Activated CD4-positive, alpha-beta T cell treated with anti-CD3 and anti-CD28 coated beads, Interleukin-10, Interleukin-2, amounts not matched to agents 100 ng/mL and 50 ng/mL, durations not matched to agents 16 hours and 8 hours (primary cell): ENCODE data around the gene INTS1.
A peak's percentile ranks its signal among the peaks of the same experiment; 100 is the strongest.

ENCODE experiments used
- DNase-seq: peaks from one replicate; pipeline ENCODE4 v3.0.0-alpha.2; 2020

INTS1 gene

DNA sequence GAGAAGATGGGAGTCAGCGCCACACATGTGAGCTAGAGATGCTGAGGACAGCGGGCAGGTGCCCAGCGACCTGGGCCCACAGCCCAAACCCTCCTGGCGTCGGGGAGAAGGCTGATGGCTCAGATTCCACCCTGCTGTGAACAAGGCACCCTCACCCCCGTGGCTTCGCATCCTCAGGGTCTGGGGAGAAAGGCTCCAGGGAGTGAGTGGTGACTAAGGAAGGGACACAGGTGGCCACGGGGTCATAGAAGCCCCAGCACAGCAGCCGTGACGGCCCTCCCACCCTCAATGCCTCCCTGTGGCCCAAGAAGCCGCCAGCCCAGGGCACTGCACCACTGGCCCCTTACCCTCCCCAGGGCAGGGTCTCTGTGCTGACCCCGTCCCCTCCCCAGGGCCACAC, 19.6 kb downstream of the INTS1 start:
- no peak for DNase-seq

DNA sequence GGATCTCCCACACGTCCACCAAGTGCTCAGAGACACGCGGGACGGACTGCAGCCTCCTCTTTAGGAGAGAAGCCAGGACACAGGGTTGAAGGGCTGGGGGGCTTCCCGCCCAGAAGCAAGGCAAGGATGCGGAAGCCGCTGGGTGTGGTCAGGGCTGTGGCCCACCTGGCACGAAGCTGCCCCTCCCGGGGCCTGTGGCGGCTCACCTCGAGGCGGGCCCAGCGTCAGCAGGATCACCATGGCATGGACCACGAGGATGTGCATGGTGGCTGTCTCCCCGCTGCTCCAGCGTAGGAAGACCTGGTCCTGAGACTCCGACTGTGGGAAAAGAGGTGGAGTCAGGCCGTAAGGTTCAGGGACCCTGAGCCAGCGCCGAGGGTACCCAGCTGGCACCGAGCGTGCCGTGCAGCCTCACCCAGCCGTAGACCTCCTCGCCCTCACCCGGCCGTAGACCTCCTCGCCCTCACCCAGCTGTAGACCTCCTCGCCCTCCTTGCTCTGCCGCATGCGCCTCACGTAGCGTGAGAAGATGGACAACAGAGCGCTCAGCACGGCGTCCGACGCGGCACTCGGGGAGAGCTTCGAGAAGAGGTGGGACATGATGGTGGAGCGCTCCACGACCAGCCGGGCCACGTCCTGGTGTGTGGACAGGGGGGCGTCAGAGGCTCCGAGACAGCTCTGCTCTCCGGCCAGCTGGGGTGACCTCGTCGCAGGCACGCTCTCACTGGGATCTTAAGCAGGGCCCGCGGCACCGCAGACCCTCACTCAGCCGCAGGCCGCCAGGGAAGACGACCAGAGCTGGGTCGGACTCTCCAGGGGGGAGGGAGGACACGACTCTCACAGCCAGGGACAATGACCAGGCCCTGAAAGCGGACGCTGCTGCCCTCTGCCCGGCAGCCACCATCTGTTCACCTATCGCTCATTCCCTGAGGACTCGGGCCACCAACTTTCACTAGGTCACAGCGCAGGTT, 20.4 kb downstream of the INTS1 start:
- DNase-seq: no peak

DNA sequence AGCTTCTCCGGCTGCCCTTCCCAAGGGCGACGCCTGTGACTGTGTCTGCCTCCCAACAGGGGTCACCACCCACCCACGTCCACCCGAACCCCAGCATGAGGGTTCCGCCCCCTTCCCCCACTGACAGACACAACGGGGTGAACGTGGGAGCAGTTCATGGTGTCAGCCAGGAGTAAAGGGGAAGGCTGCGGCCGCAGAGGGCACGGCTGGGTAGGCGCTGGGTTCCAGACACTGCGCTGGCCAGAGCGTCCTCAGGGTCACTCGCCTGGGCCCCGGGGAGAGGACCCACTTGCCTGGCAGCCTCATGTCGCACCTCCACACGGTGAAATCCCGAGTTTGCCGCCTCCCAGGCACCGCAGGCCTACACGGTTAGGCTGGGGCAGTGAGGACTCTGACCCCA, 21.1 kb downstream of the INTS1 start:
- DNase-seq: no peak

DNA sequence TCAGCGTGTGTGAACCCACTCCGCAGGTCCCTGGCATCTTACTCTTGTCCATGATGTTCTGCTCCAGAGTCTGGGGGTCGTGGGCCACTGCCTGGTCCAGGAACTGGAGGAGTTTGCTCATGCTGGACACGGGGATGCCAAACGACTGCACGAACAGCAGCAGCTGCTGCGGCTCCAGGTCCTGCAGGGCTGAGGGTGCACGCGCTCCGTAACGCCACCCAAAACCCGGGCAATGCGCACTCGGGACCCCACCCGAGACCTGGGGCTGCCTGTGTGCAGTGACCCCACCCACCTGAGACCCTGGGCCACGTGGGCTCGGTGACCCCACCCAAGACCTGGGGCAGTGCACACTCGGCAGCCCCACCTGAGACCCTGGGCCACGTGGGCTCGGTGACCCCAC, 22.9 kb downstream of the INTS1 start:
- DNase-seq: no peak

DNA sequence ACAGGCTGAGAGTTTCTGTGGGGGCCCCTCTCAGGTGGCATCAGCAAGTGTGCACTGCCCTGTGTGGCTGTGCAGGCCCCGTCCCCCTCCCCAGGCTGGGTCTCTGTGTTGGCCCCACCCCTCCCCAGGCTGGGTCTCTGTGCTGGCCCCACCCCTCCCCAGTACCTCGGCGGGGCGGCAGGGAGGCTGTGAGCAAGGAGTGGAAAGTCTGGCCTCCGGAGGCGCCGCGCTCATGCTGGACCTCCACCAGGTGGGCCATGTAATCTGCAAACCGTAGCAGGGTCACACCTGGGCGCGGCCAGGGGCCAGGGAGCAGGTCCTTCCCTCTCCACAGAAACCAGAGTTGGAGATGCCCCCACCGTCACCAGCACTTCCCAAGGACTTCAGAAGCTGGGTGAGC, 23.5 kb downstream of the INTS1 start:
- DNase-seq: no peak

DNA sequence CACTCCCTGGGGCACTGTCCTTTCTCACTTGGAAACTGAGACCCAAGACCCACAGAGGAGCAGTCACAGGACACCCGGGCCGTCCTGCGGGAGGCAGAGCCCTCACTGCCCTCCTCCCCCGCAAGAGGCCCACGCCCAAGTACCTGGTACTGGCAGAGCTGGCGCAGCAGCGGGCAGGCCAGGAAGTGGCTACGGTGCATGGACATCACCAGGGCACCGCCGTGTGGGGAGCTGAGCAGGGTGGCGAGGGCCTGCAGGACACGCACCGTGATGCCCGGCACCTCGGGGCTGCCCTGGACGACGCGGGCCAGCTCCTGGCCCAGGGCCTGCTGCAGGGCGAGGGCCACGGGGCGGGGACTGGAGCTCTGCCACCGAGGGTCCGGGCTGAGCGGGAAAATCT, 24.9 kb downstream of the INTS1 start:
- DNase-seq: no peak

DNA sequence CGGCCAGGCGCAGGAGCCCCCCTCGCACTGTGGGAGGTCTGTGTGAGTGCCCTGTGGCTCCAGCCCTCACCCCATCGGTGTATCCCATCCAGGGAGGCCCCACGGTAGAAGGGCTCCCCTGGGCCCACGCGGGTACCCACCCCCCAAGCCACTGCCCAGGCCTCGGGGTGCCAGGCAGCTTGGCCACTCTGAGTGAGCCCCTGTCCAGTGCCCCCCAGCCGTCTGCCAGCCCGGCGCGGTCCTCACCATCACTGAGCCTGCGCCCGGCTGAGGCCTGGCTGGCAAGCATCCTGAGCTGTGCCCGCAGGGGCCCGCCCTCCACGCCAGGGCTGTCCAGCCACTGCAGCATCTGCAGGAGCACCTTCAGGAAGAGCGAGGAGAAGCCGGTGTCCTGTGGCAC, 25.7 kb downstream of the INTS1 start:
- no peak for DNase-seq

DNA sequence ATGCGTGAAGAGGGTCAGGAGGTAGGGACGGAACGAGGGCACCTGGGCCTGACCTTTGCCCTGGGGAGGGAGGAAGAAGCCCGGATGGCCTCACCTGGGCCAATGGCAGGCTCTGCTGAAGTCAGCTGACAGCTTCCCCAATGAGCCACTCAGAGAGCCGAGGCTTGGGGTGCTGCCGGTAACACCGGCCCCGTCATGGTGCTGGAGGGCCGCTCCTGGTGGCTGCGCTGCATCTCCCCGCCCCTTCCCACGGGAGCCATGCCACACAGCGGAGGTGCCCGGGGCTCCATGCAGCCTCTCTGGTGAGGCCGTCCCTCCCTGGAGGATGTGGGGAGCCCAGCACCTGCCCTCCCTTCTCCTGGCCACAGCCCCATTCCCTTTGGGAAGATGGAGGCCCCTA, 27.3 kb downstream of the INTS1 start:
- no peak for DNase-seq

DNA sequence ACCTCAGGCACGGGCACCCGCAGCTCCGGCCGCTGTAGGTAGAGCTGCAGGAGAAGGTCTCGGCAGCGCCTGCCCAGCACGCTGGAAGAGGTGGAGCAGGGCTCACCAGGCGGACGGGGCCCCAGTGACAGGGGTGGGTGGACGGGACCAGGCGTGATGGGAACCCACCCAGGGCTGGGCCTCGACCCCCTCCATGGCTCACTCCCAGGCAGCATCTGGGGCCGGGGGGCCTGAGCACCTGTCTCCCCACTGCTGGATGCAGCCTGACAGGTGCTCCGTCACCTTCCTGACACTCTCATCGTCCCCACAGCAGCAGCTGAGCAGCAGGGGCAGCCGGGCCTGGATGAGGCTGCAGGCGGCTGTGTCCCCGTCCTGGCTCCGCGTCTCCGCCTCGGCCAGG, 28.2 kb downstream of the INTS1 start:
- no peak for DNase-seq

DNA sequence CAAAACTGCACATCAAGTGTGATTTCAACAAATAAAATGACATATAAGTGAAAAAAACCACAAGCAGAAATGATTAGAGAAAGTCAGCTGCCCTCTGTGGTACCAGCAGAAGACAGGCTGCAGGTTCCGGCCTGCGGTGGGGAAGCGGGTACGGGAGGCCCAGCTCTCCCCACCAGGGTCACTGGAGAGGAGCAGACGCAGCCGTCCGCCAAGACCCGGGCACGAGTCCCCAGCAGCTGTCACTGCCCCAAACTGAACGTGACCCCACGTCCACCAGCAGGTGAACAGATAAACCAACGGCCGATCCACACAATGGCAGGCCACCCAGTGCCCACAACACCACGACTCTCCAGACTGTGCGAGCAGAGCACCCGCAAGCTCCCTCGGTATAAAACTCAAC, 28.8 kb downstream of the INTS1 start:
- DNase-seq: no peak

DNA sequence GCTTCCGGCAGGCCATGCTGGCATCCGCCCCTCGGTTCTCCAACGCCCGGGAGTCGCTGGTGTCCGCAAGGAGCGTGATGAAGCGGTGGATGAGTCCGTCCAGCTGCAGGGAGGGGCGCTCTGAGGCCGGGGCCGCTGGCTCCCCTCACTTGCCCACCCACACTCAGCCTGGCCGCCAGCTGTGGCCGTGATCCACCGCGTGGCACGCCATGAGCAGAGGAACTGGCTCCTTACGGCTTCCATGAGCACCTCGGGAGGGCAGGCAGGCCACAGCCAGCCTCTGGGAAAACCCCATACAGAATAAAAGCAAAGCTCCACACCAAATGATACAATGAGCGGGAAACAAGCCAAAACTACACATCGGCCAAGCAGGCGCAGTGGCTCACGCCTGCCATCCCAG, 29.5 kb downstream of the INTS1 start:
- DNase-seq: no peak

DNA sequence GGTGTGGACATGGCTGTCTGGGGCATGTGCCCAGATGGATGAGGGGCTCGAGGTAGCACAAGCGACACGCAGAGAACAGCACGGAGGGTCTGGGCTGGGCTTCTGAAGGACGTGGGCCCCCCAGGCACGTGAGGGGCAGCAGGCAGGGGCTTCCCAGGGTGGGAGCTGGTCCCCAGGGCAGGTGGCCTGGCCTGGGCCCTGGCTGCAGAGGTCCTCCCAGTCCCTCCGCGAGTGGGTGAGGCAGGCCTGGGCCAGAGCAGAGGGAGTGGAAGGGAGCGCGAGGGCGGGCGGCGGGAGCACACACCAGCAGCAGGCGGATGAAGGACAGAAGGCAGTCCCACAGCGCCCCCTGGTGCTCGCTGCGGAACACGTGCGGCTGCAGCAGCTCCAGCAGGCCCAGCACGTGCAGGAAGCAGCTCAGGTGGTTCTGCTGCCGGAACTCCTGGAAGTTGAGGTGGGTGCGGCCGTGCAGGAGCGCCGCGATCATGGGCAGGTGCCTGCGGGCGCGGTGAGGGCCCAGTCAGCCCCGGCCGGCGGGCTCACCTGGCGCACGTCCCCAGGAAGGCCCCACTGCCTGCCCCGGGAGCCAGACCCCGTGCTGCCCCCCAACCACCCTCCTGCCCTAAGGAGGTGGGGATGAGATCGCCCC, 30.2 kb downstream of the INTS1 start:
- peak; percentile 90 for DNase-seq

DNA sequence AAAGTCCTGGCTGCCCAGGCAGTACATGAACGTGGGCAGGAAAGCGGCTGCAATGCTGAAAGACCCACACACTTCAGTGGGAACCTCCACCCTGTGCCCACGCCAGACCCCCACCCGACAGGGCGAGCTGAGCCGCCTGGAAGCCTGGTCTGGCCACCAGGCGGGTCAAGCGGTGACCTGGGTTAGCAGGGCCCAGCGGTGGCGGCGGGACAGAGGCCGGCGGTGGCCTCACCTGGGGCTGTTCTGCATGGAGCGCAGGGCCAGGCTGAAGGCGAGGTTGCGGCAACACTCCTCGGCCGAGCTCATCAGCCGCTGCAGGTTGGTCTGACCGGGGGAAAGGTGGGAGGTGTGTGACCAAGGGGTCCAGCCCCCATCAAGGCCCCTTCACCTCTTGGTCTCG, 33.3 kb downstream of the INTS1 start:
- DNase-seq: no peak

DNA sequence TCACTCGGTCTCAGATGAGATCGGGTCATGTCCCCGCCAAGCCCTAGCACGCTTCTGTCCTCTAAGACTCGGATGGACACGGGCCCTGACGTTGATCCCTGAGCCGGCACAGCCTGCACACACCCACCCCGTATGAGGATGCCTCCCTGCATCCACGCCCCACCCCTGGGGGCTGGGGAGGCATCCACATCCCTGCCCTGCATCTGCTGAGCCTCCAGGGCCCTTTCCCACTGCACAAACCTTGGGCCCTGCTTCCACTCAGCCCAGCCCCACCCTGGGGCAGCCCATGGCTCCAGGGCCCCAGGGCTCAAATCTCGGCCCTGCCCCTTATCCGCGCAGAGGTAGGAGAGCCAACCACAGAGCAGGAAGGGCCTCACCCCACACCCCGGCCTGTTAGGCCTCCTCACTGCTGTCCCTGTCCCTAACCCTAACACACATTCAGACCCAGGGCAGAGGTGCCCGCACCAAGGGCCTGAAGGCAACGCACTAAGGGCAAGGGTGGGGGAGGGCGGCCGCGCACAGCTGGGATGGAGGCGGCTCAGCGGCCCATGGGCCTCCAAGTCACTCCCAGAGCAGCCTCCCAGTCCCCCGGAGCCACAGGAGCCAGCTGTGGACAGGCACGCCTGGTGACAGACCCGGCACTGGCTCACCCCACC, 35.4 kb downstream of the INTS1 start:
- no peak for DNase-seq

DNA sequence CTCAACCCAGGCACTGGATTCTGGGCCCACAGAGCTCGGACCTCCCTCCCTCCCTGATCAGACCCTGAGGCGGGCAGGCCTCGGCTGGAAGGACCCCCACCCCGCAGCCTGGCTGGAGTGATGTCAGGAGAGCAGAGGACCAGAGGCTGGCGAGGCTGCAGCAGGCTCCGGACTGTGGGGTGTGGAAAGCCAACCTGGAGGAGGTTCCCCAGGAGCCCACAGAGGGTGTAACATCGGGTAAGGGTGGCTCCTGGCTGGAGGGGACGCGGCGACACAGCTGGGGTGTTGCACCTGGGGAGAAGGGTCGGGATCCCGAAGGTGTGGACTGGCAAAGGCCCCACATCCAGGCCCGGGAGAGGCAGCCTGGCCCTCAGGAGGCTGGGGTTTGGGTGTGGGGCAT, 36.0 kb downstream of the INTS1 start:
- no peak for DNase-seq

DNA sequence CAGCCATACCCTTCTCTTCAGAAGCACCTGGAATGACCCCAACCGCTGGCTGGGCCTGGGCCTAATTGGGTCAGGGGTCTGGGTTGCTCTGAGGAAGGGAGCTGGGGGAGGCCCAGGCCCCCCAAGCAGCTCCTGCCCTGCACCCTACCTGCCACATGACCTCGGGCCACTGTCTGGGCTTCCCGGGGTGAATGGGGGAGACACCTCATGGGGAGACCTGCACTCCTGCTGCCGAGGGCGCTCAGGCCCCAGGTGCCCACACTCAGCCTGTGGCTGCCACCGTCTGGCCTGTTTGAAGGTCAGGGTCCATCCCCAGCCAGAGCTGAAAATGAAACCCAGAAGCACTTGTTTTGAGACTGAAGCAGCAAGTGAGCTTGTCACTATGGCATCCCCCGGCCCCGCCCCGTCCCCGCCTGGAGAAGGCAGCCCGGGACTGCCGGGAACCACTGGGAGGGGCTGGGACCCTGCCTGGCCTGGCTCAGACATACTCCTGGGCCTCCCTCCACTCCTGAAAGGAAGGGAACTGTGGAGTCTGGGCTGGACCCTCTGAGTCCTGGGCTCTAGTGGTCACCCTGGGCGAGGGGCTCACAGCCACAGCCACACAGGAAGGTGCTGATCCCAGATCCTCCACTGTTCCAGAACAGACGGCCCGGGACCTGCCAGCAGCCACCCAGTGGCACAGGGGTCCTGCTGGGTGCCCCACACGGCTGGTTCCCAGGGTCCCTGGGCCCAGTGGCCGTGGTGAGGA, 37.5 kb downstream of the INTS1 start:
- DNase-seq: no peak

DNA sequence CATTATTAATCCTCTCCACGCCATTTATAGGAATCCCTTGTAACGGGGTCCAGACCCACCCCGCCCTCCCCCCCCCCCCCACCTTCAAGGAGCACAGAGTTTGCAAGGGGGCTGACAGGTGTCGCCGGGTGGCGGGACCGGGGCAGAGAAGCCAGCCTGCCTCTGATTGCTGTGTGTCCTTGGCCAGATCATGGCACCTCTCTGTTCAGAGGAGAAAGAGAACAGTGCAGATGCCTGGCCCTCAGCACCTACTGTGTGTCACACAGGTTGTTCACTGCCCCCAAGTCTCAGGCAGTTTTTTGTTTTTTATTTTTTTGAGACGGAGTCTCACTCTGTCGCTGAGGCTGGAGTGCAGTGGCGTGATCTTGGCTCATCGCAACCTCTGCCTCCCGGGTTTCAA, 39.5 kb downstream of the INTS1 start:
- no peak for DNase-seq

DNA sequence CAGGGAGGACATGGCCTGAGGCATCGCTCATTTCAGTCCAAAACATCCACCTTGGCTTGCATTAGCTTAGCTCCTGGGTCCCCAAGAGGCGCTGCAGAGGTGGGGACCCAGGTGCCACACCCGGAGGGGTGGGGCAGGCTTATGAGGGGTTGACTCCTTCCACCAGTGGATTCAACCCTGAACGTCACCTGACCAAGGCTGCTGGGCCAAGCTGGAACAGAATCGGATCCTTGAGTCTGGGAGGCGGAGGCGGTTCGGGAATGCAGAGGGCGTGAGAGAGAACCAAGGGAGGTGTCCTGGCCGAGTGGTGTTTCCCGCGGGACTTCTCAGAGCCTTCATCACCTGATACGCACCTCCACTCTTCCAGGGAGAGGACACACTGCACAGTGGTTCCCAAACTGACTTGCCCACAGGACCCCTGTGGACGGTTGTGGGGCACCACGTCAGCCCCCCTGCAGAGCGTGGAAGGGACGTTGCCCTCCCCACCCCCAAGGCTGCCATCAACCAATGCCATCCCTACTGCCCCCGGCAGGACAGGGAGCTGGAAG, 40.4 kb downstream of the INTS1 start:
- DNase-seq: no peak

DNA sequence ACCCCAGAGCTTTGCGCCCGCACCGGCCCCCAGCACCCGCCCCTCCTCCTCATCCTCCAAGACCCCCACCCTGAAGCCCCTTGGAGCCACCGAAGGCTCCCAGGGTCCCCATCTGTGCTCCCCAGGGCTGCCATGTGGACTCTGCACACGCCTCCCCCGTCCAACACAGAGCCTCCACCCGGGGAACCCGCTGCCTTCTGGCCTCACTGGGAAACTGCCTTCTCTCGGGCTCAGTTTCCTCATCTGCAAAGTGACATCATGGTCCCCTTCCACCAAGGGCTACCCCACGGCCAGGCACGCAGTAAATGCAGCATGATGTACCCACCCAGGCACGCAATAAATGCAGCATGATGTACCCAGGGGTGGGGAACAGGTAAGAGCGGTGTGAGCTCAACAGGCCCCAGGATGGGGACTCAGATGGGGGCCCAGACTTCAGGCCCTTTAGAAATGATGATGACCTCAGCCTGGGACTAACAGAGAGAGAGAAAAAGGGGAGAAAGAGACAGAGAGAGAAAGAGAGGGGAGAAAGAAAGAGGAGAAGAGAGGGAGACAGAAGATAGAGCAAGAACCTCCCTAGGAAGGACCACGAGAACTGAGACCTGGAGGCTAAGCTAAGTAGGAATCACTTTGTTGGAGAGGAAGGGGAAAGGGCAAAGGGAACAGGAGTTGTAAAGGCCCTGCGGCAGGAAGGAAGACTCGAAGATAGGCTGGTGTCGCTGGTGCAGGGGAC, 42.4 kb downstream of the INTS1 start:
- DNase-seq: no peak

DNA sequence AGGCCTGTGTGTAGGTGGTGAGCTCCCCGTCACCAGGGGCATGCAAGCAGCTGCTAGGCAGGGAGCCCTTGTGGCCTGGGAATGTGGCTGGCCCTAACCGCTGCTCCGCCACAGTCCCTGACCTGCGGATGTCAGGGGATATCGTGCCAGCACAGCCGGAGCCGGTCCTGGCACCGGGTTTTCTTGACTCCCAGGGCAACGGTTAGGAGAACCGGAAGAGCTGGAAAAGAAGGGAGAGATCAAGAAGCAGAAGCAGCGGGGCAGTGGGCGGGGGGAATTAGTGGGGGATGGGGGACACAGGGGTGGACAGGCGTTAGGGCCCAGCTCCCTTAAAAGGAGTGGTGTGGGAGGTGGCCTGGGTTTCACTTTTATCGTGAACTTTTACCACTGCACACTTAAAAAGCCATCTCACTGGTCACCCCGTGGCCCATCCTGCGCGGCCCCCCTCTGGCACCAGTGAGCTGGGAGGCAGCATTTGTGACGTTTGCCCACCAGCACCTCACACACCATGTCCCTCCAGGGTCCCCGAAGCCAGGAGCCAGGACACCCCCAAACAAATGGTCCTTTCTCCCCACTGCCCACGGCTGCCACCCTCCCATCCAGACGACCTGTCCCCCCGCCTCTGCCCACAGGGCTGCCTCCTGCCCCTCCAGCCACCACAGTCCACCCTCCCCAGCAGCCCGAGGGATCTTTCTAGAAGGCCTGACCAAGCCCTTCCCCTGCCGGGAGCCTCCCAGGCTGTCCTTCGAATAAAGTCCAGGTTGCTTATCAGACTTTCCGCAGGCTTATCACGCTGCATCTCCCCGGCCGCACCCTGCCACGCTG, 43.2 kb downstream of the INTS1 start:
- DNase-seq: no peak
